Uterus (tissue), 4 donors: Measurements from ENCODE around the gene ADCY3. TPM values are rescaled to one million over a fixed set of nuclear protein-coding genes. Genes with fewer than 3 reads are reported as not detected.

Experiments used
- DNase-seq, 2 donors: peaks; one replicate each; pipeline ENCODE4 v3.0.0-alpha.2; 2019 to 2020
- H3K27ac ChIP-seq, 2 donors: fragments of 200-600 bp; sonication (generic); 1 replicate in 1 of 2; 2 replicates in 1 of 2; pipeline ENCODE4 v1.5.1; 2016 to 2018
- H3K27me3 ChIP-seq, 2 donors: fragments of 200-600 bp; sonication (generic); one replicate each; pipeline ENCODE4 v1.5.1; 2018 to 2019; ENCODE audit warnings: control low read depth in 1 of 2
- H3K36me3 ChIP-seq, 2 donors: fragments of 200-600 bp; sonication (generic); one replicate each; pipeline ENCODE4 v1.5.1; 2019; ENCODE audit warnings: control low read depth in 1 of 2
- H3K4me1 ChIP-seq, 2 donors: fragments of 200-600 bp; sonication (generic); one replicate each; pipeline ENCODE4 v1.5.1; 2018 to 2019; ENCODE audit warnings: control low read depth in 1 of 2
- H3K4me3 ChIP-seq, 2 donors: fragments of 200-600 bp; sonication (generic); 1 replicate in 1 of 2; 2 replicates in 1 of 2; pipeline ENCODE4 v1.5.1; 2018 to 2019; ENCODE audit warnings: mild to moderate bottlenecking in 1 of 2
- H3K9me3 ChIP-seq, 2 donors: fragments of 200-600 bp; sonication (generic); one replicate each; pipeline ENCODE4 v1.5.1; 2019; ENCODE audit warnings: control low read depth in 1 of 2
- CTCF ChIP-seq, 4 experiments: fragments of 200-600 bp in 2 of 4; fragments of 450-650 bp in 2 of 4; sonication (generic) in 2 of 4; IDR thresholded peaks; one replicate each; pipeline ENCODE4 v1.5.1; 2016 to 2019; ENCODE audit warnings: antibody characterized with exemption in 4 of 4, mild to moderate bottlenecking in 2 of 4, moderate library complexity in 1 of 4
- POLR2A ChIP-seq, 2 donors: fragments of 450-650 bp; IDR thresholded peaks; one replicate each; pipeline ENCODE4 v1.6.1; 2016; ENCODE audit warnings: antibody characterized with exemption in 2 of 2, mild to moderate bottlenecking in 1 of 2, moderate library complexity in 1 of 2
- intact Hi-C: fragments of 100-400 bp; cut with DNase I; formaldehyde crosslinking; loops from one replicate; pipeline ENCODE4 v1.15.1; 2023; ENCODE audit warnings: low total_unique reads
- total RNA-seq, 4 donors: library from RNA; depleted of rRNA in 3 of 4; stranded (reverse); fragments of >200 nt in 3 of 4; gene quantifications; one replicate each; pipeline versions ENCODE4 v1.1.0 to v1.2.4, GENCODE V29; 2014 to 2023
- donor health status: DM: yes; HTN: yes; CAD: no.

The ADCY3 gene
- total RNA-seq, 4 donors from 2014 or later, result 37.9 to 104 (median 51.7) TPM

- DNase-seq, result no peak
- TF ChIP-seq CTCF (IDR thresholded peaks at IDR 0.05), result no peak
- TF ChIP-seq POLR2A (IDR thresholded peaks at IDR 0.05), result no peak
- no peak overlapping the region for H3K27ac ChIP-seq
- no peak overlapping the region for H3K4me3 ChIP-seq
- intact Hi-C loops, result no loop called here
- H3K4me1 ChIP-seq, result no peaks in the 10 kb centered on the region
- no peaks in the 10 kb centered on the region for H3K36me3 ChIP-seq
- H3K27me3 ChIP-seq, result no peaks in the 10 kb centered on the region
- H3K9me3 ChIP-seq, result no peaks in the 10 kb centered on the region
Measured at GRCh38 chr2:24903161-24904103, 16.6 kb downstream of the ADCY3 start.

GRCh38 chr2:24899361-24899910 lies 20.6 kb downstream of the ADCY3 start:
- Histone ChIP-seq H3K27me3 (no peaks in the 10 kb centered on the region), H3K4me1 (no peaks in the 10 kb centered on the region), H3K9me3 (peaks cover 0 to 6% of the 10 kb centered on the region in 2 donors), H3K27ac (no peak overlapping the region), H3K4me3 (no peak overlapping the region), H3K36me3 (no peaks in the 10 kb centered on the region)
- intact Hi-C loops, result no loop called here
- DNase-seq, result no peak
- TF ChIP-seq POLR2A (IDR thresholded peaks at IDR 0.05), result no peak
- TF ChIP-seq CTCF (IDR thresholded peaks at IDR 0.05), result no peak

- Histone ChIP-seq H3K9me3 (peaks cover 0 to 6% of the 10 kb centered on the region in 2 donors), H3K4me1 (no peaks in the 10 kb centered on the region), H3K36me3 (no peaks in the 10 kb centered on the region), H3K4me3 (no peak overlapping the region), H3K27me3 (no peaks in the 10 kb centered on the region), H3K27ac (no peak overlapping the region)
- no peak for TF ChIP-seq POLR2A (IDR thresholded peaks at IDR 0.05)
- TF ChIP-seq CTCF (IDR thresholded peaks at IDR 0.05), result no peak
- intact Hi-C loops, result no loop called here
- no peak for DNase-seq
Measured at GRCh38 chr2:24898122-24899109, 21.6 kb downstream of the ADCY3 start.

- Histone ChIP-seq H3K27ac (no peak overlapping the region), H3K27me3 (no peaks in the 10 kb centered on the region), H3K4me1 (no peaks in the 10 kb centered on the region), H3K36me3 (no peaks in the 10 kb centered on the region), H3K9me3 (peaks cover 0 to 6% of the 10 kb centered on the region in 2 donors), H3K4me3 (no peak overlapping the region)
- DNase-seq, result no peak
- no peak for TF ChIP-seq CTCF (IDR thresholded peaks at IDR 0.05)
- TF ChIP-seq POLR2A (IDR thresholded peaks at IDR 0.05), result no peak
- intact Hi-C loops, result no loop called here
Measured at GRCh38 chr2:24894750-24895149, 25.3 kb downstream of the ADCY3 start.
